Neutrophil (primary cell): ENCODE measurements around the gene ELAC2.
"Not testable (repeated sequence)": the region's sequence is repeated elsewhere in the genome, so short reads cannot be mapped to it uniquely, and the experiment has no call there.

ENCODE experiments used
- H3K27ac ChIP-seq: fragments of 200-600 bp; sonication (generic); 2 replicates; pipeline ENCODE4 v1.5.1; 2016; ENCODE audit warnings: mild to moderate bottlenecking, moderate library complexity
- H3K27me3 ChIP-seq: fragments of 200-600 bp; sonication (generic); 2 replicates; pipeline ENCODE4 v1.6.0; 2016; ENCODE audit warnings: mild to moderate bottlenecking
- H3K36me3 ChIP-seq: fragments of 200-600 bp; sonication (generic); 2 replicates; pipeline ENCODE4 v1.5.1; 2017
- H3K4me1 ChIP-seq, 2 experiments: fragments of 200-600 bp in 1 of 2; sonication (generic) in 1 of 2; 1 replicate in 1 of 2; 2 replicates in 1 of 2; pipeline versions ENCODE4 v1.5.1 to v1.6.1; 2013 to 2016; ENCODE audit warnings: low read depth in 1 of 2, low read length in 1 of 2, mild to moderate bottlenecking in 1 of 2, moderate library complexity in 1 of 2; ENCODE audit not compliant: control insufficient read depth in 1 of 2, insufficient read depth in 1 of 2
- H3K4me3 ChIP-seq, 2 experiments: fragments of 200-600 bp in 1 of 2; sonication (generic) in 1 of 2; 1 replicate in 1 of 2; 2 replicates in 1 of 2; pipeline ENCODE4 v1.5.1; 2013 to 2016; ENCODE audit warnings: low read depth in 1 of 2, low read length in 1 of 2, mild to moderate bottlenecking in 1 of 2, moderate library complexity in 1 of 2
- H3K9me3 ChIP-seq: fragments of 200-600 bp; sonication (generic); 2 replicates; pipeline ENCODE4 v1.5.1; 2016
- TF ChIP-seq, protein P1 (sequence below): fragments of 200-600 bp; sonication (generic); IDR thresholded peaks from 2 replicates; pipeline ENCODE4 v1.5.1; 2016; ENCODE audit warnings: antibody characterized with exemption

ELAC2 gene

DNA sequence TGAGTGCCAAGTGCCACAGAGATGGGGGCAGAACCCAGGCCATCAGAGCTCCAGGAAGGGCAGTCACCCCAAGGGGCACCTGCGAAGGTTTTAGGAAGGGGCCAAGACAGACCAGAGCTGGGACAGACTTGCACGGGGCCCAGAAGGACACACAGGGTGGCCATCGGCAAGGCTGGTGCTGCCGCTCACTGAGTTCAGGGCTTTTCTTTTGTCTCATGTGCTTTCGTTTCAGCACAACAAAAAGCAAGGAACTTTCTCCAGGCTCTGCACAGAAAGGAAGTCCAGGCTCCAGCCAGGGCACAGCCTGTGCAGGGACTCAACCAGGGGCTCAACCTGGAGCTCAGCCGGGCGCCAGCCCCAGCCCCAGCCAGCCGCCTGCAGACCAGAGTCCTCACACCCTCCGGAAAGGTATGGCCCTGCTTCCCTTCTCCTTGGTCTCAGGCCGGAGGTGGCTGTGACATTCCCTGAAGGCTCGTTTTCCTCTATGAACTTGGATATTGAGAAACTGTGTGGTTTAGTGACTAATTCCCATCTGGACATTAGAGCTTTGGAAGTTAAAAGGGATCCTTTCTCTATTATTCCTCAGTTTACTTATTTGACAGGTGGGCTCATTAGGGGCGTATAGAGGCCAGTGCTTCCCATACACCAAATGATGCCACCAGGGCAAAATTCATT is 37.9 kb downstream of the ELAC2 start:
- Histone ChIP-seq H3K4me3 (no peak overlapping the region), H3K9me3 (no peaks in the 10 kb centered on the region), H3K36me3 (no peaks in the 10 kb centered on the region), H3K27ac (no peak overlapping the region), H3K4me1 (no peaks in the 10 kb centered on the region), H3K27me3 (peaks cover 6% of the 10 kb centered on the region)
- TF ChIP-seq, protein P1, sequence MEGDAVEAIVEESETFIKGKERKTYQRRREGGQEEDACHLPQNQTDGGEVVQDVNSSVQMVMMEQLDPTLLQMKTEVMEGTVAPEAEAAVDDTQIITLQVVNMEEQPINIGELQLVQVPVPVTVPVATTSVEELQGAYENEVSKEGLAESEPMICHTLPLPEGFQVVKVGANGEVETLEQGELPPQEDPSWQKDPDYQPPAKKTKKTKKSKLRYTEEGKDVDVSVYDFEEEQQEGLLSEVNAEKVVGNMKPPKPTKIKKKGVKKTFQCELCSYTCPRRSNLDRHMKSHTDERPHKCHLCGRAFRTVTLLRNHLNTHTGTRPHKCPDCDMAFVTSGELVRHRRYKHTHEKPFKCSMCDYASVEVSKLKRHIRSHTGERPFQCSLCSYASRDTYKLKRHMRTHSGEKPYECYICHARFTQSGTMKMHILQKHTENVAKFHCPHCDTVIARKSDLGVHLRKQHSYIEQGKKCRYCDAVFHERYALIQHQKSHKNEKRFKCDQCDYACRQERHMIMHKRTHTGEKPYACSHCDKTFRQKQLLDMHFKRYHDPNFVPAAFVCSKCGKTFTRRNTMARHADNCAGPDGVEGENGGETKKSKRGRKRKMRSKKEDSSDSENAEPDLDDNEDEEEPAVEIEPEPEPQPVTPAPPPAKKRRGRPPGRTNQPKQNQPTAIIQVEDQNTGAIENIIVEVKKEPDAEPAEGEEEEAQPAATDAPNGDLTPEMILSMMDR, result no peak

DNA sequence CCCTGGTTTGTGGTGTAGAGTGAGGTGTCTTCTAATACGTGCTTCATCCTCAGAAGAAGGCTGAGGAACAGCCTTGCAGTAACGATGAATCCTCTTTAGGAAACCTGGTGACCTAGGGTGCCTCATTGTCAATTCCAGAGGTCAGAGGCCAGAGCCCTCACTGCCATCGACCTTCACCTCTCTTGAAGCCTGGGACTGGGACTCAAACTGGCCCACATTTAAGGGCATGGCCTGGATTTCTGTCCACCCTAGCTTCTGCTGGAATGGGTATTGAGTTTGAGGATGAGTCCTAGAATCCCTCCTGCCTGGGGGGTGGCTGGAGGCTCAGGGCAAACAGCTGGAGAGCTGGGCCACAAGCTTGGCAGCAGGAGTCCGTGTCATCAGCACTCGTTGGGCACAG is 38.6 kb downstream of the ELAC2 start:
- Histone ChIP-seq H3K4me3 (no peak overlapping the region), H3K27ac (no peak overlapping the region), H3K4me1 (no peaks in the 10 kb centered on the region), H3K36me3 (no peaks in the 10 kb centered on the region), H3K9me3 (no peaks in the 10 kb centered on the region), H3K27me3 (peaks cover 13% of the 10 kb centered on the region)
- TF ChIP-seq, protein P1, result no peak

GRCh38 chr17:12978787-12979186 is 39.0 kb downstream of the ELAC2 start:
- not testable (repeated sequence) for H3K27ac ChIP-seq, H3K9me3 ChIP-seq, H3K36me3 ChIP-seq, H3K4me1 ChIP-seq, H3K4me3 ChIP-seq
- peaks cover 18% of the 10 kb centered on the region for H3K27me3 ChIP-seq

GRCh38 chr17:12977008-12977751 is 40.6 kb downstream of the ELAC2 start:
- no peak overlapping the region for H3K4me3 ChIP-seq
- H3K9me3 ChIP-seq, result no peaks in the 10 kb centered on the region
- H3K27ac ChIP-seq, result no peak overlapping the region
- H3K4me1 ChIP-seq, result no peaks in the 10 kb centered on the region
- TF ChIP-seq, protein P1, result no peak
- H3K27me3 ChIP-seq, result peaks cover 33% of the 10 kb centered on the region
- H3K36me3 ChIP-seq, result no peaks in the 10 kb centered on the region

GRCh38 chr17:12974005-12974531 is 43.8 kb downstream of the ELAC2 start:
- Histone ChIP-seq H3K4me1 (no peaks in the 10 kb centered on the region), H3K4me3 (no peak overlapping the region), H3K27me3 (peaks cover 51% of the 10 kb centered on the region), H3K9me3 (no peaks in the 10 kb centered on the region), H3K27ac (no peak overlapping the region), H3K36me3 (no peaks in the 10 kb centered on the region)
- TF ChIP-seq, protein P1, result no peak

GRCh38 chr17:12973496-12974004 is 44.3 kb downstream of the ELAC2 start:
- Histone ChIP-seq H3K27ac (no peak overlapping the region), H3K36me3 (no peaks in the 10 kb centered on the region), H3K4me3 (no peak overlapping the region), H3K27me3 (peaks cover 51% of the 10 kb centered on the region), H3K4me1 (no peaks in the 10 kb centered on the region), H3K9me3 (no peaks in the 10 kb centered on the region)
- TF ChIP-seq, protein P1, result no peak
